Measurements from ENCODE around the gene DOK5.

DNA sequence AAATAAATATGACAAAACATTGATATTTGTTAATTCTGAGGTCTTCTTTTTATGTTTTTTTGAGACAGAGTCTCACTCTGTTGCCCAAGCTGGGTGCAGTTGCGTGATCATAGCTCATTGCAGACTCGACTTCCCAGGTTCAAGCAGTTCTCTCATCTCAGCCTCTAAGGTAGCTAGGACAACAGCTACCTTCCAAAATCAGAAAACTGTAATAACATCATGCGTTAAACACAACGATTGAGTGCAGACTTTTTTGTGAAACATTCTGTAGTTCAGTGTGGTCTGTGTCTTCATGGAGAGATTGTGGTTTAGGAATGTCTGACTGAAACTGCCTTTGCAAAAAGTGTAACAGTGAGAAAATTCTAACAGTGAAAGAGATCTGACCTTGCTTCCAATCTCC, 16.1 kb upstream of the DOK5 start:
- TF ChIP-seq, protein P1, sequence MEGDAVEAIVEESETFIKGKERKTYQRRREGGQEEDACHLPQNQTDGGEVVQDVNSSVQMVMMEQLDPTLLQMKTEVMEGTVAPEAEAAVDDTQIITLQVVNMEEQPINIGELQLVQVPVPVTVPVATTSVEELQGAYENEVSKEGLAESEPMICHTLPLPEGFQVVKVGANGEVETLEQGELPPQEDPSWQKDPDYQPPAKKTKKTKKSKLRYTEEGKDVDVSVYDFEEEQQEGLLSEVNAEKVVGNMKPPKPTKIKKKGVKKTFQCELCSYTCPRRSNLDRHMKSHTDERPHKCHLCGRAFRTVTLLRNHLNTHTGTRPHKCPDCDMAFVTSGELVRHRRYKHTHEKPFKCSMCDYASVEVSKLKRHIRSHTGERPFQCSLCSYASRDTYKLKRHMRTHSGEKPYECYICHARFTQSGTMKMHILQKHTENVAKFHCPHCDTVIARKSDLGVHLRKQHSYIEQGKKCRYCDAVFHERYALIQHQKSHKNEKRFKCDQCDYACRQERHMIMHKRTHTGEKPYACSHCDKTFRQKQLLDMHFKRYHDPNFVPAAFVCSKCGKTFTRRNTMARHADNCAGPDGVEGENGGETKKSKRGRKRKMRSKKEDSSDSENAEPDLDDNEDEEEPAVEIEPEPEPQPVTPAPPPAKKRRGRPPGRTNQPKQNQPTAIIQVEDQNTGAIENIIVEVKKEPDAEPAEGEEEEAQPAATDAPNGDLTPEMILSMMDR (IDR thresholded peaks at IDR 0.05): no peak
- no peak for TF ChIP-seq POLR2A (IDR thresholded peaks at IDR 0.05)

Measured in uterus (tissue), 2 donors.